Activated CD4-positive, alpha-beta T cell treated with anti-CD3 and anti-CD28 coated beads for 48 hours (primary cell): ENCODE results near the gene SH2D4B.
"Not testable (repeated sequence)": the region's sequence is repeated elsewhere in the genome, so short reads cannot be mapped to it uniquely, and the experiment has no call there.

ENCODE experiments used
- DNase-seq: peaks from one replicate; pipeline ENCODE4 v3.0.0-alpha.2; 2020

Gene SH2D4B

DNA sequence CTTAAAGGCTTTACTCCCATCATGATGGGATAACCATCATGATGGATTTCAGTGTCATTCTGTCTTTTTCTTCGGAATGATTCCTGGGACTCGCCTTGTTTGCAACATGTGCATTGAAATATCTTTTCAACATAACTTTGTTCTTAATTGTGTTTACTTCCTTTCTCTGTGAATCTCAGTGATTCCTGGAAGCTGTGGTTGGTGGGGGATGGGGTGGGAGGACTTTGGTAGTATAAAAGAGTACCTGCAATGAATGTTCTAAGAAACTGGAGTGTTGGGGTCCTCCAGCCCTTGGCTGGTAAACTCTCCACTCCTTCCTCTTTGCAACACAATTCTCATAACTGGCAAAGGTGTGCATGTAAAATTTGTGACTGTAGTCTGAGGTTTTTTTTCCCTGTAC is 11.5 kb upstream of the SH2D4B start:
- no peak for DNase-seq

DNA sequence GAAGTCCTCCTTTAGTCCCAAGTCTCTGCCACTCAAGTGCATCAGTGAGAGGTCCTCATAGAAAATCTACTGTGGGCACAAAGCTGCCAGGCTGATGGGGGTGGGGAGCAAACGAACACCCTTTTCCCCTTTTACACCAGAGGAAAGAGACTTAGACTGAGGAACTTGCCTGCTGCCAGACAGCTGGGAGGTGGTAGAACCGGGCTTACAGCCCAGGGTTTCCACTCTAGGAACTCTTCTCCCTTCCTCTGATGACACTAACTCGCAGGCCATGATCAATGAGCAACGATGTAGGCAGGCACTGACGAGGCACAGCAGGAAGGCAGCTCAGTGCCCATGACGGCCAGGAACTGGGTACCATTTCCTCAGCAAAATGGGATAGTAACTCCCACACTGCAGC is 11.0 kb upstream of the SH2D4B start:
- no peak for DNase-seq

DNA sequence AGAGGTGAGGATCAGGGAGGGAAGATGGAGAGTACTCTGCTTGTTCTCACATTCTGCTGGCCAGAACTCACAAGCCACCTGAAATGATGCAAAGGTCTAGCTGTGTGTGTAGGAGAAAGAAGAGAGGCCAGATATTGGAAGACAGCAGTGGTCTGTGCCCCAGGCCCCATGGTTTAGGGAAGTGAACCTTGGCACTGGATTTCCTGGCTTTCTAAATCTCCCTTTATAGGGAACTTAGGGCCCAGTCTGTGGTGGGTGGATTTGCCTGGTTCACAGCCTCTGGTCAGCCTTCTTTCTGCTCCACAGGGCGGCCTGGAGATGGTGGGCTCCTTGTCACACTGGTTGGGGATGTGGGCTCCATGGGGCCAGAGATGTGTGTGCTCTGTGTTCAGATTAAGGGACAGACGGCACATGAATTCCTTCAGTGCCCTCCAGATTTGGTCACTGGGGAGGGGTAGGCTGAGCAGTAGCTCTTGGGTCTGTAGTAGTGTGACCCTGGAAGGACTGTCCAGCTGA is 9.5 kb upstream of the SH2D4B start:
- no peak for DNase-seq

DNA sequence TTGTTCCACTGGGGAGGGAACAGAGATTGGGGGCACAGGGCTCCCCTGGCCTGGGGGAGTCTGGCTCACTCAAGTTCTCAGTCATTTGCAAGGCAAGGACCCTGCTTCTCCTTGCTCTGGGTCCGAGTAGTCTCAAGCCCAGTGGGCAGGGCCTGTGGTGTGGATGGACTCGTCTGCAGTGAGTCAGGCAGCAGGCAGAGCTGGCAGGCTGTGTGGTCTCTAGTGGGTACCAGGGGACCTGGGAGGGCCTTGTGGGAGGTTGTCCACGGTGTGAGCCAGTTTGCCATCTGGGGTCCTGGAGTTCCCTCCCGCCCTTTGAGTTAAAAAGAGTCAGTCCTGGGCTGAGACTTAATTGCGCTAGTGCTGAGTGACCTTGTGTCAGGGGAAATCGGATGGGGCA is 8.8 kb upstream of the SH2D4B start:
- DNase-seq, result no peak

DNA sequence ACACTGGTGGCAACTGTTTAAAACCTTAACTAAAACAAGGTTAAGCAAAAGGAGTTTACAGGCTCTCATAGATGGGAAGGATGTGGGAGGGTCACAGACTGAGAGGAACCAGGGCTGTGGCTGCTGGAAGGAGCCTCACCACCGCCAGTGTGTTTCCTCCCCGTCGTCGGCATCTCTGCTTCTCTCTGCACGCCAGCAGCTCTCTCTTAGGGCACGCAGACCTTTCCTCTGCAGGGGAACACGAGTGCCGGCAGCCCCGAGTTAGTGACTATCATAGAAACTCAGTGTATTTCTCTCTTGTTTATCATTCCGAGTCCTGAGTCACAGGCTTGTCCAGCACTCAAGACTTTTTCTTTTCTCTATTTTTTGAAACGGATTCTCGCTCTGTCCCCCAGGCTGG is 8.1 kb upstream of the SH2D4B start:
- DNase-seq, result peak; percentile 34

DNA sequence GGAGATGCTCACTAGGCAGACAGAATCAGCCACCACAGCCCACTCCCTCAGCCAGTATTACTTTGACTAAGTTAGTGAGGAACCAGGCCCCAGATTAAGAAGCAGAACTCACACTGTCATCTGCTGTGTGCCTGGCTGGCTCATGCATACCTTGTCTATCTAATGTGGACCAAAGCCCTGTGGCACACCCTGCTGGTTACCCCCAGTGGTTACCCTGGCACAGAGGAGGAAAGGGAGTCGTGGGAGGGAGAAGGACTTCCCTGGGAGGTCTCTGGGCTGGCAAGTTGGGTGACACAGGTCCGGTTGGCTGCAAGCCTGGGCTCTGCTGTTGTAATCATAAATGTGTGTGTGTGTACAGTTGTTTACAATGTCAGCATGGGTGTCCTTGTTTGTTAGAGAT is 7.5 kb upstream of the SH2D4B start:
- DNase-seq, result peak; percentile 72

DNA sequence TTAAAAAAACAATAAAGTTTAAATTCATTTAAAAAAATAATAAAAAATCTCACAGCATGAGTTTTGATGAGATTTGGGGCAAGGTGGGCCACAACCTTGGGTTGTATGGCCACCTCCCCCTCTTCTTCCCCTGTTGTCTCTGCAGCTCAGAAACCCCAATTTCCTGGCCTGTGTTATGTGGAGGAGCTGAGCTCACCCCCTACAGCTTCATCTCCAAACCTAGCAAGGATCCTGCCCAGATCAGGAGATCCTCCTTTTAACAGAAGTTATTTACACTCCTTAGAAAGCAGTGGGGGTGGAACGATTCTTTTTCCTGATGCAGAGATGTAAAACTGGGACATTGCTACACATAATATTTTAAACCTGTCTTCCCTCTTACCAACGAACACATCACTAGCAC is 6.9 kb upstream of the SH2D4B start:
- DNase-seq, result no peak

DNA sequence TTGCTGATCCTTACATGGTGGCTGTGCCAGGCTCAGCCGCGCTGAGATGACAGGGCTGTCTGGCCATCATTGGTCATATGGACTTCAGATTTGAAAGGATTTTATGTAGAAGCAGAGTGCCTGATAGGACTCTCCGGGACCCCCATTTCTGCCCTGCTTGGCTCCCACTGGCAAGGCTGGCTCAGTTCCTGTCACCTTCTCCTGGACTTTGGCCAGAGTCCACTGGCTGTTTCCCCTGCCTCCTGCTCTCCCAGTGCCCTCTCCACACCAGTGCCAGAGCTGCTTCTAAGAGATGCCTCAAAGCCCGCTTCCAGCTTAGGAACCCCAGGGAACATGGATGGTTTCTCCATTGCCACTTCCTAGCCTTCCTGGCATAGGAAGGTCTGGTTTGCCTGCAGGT is 5.1 kb upstream of the SH2D4B start:
- no peak for DNase-seq

DNA sequence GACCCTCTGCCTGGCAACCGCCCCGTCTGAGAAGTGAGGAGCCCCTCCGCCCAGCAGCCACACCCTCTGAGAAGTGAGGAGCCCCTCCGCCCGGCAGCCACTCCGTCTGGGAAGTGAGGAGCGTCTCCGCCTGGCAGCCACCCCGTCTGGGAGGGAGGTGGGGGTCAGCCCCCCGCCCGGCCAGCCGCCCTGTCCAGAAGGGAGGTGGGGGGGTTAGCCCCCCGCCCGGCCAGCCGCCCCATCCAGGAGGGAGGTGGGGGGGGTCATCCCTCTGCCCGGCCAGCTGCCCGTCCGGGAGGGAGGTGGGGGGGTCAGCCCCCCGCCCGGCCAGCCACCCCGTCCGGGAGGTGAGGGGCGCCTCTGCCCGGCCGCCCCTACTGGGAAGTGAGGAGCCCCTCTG is 3.6 kb upstream of the SH2D4B start:
- DNase-seq, result not testable (repeated sequence)

DNA sequence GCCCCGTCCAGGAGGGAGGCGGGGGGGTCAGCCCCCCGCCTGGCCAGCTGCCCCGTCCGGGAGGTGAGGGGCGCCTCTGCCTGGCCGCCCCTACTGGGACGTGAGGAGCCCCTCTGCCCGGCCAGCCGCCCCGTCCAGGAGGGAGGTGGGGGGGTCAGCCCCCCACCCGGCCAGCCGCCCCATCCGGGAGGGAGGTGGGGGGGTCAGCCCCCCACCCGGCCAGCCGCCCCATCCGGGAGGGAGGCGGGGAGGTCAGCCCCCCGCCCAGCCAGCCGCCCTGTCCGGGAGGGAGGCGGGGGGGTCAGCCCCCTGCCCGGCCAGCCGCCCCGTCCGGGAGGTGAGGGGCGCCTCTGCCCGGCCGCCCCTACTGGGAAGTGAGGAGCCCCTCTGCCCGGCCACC is 3.1 kb upstream of the SH2D4B start:
- DNase-seq, result not testable (repeated sequence)

DNA sequence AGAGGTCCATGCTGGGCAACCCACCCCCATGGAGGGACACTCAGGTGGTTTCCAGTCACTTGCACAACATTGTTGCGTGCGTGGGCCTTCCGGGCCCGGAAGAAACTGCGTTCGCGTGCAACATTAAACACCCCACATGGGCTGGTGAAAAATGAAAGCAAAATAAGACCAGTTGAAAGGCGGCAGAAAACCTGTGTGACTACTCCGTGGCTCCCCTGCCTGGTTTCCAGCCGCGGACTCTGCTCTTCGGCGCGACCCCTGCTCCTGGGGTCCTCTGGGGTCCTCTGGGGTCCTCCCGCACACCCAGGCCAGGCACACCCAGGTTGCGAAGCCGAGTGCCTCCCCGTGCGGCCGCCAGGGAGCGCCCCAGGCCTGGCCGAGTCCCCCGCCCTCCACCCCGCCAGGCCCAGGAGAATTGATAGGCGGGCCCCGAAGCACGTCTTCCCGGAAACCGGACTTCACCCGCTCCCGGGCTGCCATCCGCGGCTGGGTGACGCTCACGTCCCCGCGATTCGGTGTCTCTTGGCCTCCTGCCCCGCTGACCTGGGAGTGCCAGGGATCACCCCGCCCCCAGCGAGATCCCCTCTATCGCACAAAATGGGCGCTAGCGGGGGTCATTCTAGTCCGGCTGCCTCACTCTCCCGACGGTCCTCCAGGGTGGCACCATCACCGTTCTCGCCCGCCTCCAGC is 1.9 kb upstream of the SH2D4B start:
- DNase-seq, result peak; percentile 84

DNA sequence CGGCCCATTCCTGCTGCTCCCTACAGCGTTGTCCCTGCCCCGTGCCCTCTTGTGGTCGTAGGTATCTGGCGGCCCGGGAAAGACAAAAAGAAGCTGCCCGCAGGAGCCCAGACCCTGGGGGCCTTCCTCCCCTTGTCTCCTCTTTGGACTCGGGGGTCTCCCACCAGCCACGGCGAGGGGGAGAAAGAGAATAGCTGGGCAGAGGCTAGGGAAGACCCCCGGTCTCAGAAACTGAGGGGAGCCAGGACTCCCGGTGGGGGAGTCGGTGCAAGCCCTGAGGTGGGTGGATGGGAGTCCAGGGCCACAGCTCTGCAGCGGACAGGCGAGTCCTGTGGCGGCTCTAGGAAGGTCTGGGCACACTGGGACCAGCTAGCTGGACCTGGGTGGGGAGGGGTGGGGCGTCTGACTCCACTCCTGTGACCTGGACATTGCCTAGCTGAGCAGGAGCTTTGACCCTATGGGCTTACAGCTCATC is 1.3 kb upstream of the SH2D4B start:
- no peak for DNase-seq

DNA sequence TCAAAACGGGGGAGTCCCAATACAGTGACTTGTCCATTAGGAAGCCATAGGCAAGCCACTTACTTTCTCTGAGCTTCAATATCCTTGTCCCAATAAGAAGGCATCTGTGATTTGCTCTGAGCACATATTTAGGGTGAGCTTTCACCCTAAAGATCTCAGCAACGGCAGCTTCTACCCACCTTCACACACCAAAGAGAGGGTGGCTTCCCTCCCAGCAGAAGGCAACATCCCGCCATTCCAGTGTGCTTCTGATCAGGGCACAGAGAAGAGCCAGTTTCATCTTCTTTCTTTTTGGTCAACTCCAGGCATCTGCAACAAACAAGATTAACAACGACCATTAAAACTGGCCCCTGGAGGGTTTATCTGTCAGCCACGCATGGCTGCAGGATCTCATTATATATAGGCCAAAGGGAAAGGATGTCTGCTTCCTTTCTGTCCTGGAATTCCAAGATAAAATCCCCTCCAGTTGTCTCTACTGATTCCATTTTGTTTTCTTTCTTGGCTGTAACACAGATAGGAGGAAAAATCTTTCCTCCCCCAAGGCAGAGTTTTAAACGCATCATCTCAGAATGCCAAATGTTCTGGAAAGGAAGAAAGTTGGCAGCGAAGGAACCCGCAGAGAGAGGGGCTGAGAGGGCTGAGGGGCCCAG is 491 bp upstream of the SH2D4B start:
- DNase-seq, result no peak

DNA sequence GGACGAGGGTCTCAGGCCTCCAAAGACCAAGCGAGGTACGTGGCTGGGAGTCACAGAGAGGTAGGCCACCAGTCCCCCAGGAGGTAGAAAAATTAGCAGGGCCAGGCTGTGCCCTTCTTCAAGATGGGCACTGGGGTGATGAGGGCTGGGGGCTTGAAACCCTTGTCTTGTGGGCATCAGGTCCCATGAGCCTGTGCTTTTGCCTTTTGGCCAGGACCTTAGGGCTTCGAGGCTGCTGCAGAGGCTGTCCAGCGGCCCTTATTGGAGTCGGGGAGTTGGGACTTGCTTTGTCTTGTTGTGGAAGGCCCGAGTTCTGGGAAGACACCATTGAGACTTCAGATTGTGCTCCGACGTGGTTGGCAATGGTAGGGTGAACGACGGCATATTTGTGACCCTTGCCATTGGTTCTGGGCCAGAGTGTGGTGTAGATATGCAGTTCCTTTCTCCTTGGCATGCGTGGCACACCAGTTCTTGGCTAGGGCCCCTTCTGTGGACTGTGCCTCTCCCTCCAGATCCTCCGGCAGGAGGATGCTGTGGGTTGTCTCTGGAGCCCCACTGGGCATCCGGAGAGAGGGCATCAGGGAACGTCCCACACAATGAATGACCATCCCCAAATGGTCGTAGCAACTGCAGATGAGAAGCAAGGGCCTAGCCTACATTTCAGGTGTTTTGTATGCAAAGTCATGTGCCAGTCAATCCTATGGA is 931 bp downstream of the SH2D4B start:
- no peak for DNase-seq

DNA sequence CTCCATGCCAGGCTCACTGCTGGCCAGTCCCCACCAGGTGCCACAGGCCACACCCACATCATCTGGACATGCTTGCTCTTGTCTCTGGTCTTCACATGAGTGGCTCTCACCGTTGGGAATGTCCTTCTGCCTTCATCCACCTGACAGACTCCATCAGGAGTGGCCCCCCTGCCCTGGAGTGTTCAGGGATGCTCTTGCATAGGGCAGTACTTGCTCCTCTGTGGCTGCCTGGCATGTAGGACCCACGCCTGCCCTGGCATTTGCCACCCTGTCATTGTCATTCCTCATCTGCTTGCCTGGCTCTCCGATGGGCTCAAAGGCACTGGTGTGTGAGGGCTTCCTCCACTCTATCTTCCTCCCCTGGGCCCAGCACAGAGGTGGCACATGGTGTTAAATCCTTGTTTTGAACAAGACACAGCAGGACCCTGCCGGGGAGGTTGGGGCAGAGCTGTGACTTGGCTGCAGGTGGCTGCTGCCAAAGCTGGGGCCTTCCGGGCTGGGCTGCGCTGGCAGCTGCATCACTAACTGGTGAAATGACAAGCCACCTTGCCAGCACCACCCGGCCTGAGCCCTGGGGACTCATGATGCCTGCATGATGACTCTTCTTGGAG is 1.8 kb downstream of the SH2D4B start:
- no peak for DNase-seq

DNA sequence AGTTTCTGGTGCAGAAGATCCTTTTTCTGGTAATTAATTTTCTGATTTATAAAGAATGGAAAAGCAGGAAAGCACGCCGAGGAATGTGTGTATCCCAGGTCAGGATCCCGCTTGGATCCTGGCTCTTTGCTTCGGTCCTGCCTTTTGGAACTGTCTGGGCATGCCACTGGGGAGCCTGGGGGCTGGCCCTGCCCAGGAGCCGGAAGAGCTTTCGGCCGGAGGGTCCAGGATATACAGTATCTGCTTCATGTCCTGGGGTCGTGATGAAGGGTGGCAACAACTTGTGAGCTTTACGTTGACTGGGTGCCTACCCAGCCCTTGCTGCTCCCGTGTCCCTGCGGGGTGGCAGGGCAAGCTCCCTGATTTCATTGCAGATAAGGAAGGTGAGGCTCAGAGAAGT is 2.4 kb downstream of the SH2D4B start:
- no peak for DNase-seq

DNA sequence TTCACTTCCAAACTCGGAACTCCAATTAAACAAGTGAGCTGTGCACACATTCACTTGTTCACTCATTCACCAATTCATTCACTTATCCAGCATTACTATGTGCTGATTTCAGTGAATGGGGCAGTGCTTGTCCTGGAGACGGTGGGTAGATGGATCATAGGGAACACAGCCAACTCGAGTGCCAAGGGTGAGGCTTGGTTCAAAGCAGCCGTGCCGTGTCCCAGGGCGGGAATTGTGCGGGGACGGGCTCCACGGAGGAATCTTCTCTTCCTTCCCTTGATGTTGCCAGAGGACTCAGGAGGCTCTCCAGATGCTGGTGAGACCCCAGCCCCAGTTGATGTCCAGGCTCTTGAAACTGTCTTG is 2.9 kb downstream of the SH2D4B start:
- DNase-seq, result no peak

DNA sequence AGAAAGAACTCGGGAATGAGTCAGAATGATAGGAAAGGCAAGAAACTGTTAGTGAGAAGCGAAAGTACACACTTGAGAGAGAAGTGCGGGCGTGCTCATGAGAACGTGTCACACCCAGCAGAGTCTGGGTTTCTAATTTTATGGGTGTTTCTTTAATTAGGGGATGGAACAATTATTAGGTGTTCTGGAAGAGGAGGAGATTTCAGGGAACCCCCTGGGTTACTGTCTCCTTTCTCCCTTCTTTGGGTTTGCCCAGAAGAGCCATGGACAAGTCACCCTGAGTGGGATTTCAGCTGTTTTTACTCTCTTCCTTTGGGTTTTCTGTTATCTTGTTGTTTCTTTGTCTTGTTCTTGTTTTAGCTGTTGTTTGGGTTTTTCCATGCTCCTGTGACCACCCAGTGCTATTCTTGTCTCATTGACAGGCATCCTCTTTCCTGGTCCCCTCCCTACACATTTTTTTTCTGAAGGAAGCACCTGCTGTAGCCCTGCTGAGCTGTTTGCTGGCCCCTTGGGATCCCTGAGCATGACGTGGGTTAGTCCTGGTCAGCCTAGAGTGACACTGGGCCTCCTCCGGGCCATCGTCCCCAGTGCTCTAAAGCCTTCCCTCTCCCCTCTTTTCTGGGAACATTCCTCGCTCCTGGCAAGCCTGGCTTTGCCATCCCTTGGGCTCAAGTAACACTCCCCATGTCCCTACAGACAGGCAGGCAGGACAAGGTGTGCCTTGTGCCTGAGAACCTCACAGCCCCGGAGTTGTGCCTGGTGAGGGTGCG is 3.5 kb downstream of the SH2D4B start:
- DNase-seq, result no peak

DNA sequence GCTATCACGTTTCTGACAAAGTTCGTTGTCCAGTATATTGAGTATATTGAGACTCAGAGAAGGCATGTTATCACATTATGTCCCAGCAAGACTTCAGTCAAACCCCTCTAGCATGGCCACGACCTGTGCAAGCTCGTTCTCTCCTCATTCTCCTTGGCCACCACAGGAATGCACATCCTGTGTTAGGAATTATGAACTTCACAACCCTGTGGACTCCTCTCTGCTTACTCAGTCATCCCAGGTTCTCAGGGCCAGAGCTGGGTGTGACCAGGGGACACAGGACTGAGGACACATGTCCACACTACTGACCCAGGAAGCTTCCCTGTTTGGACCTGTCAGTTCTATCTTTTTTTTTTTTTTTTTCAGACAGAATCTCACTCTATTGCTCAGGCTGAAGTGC is 4.4 kb downstream of the SH2D4B start:
- no peak for DNase-seq

DNA sequence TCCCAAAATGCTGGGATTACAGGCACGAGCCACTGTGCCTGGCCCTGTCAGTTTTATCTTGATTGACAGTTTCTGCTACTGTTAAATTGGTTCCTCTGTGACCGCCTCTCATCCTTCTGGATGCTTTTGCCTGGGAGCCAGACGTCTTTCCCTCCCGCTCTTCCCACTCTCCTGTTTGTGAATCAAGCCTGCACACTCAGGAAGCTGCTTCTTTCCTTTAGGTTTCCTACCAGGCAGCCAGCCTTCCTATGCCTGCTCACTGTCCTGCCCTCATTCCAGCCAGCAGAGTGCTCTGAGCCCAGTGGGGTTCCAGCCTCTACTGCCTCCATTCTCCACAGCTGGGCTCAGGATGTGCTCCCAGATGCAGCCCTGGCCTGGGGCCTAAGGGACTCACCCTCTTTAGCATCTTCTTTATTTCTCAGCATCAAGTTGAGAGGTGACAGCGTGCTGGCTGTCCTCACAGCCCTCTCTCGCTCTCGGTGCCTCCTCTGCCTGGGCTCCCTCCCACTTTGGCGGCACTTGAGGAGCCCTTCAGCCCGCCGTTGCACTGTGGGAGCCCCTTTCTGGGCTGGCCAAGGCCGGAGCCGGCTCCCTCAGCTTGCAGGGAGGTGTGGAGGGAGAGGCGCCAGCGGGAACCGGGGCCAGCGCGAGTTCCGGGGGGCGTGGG is 5.1 kb downstream of the SH2D4B start:
- DNase-seq, result no peak

DNA sequence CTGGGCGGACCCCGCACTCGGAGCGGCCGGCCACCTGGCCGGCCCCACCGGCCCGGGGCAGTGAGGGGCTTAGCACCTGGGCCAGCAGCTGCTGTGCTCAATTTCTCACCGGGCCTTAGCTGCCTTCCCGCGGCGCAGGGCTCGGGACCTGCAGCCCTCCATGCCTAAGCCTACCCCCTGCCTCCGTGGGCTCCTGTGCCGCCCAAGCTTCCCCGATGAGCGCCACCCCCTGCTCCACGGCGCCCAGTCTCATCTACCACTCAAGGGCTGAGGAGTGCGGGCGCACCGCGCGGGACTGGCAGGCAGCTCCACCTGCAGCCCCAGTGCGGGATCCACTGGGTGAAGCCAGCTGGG is 5.6 kb downstream of the SH2D4B start:
- not testable (repeated sequence) for DNase-seq

DNA sequence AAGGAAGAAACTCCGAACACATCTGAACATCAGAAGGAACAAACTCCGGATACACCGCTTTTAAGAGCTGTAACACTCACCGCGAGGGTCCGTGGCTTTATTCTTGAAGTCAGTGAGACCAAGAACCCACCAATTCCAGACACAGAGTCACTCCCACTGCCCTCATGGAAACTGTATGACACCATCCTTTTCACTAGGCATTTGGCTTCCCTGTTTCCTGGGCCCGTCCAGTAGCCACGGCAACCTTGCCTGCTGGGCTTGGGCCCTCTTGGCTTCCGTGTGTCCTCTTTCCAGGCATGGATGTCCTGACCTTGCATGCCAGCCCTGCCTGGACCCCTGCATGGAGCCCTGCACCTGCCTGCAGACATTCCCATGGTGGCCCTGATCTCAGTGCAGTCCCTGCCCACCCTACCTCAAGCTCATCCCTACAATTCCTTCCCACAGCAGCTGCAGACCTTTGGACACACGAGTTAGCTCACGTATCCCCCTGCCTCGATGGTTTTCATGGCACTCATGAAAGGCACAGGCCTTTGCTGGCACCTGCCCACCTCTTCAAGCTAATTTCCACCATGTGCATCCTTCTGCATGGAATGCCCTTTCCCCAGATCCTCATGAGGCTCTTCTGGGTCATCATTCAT is 6.7 kb downstream of the SH2D4B start:
- no peak for DNase-seq
